ENCODE data around the gene MATN3. TPM values are rescaled to one million over a fixed set of nuclear protein-coding genes. Genes with fewer than 3 reads are reported as not detected.

Gene MATN3
- total and polyA plus RNA-seq, 4 experiments from 2014 or later = not detected

DNA sequence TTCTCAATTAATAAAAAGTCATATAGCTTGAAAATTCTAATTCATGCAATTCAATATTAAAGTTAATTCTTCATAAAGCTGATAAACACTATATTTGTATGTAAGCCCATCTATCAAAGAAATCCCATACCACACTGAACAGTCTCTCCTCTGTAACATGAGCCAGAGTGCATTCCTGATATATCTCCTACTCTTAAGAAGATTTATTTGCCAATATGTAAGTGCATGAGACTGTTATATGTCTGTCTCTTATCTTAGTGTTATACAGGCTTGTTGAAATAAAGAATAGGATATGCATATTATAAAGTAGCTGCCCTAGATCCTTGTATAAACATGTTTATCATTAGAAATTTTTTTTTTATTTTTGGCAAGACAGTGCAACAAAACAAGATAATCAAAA lies 70.3 kb downstream of the MATN3 start:
- Mint-ChIP-seq H3K4me3 (no peak overlapping the region), H3K36me3 (peaks cover 25 to 34% of the 10 kb centered on the region in 2 donors), H3K4me1 (no peaks in the 10 kb centered on the region), H3K27me3 (no peaks in the 10 kb centered on the region), H3K27ac (no peak overlapping the region), H3K9me3 (no peaks in the 10 kb centered on the region)
- H3K4me1 ChIP-seq (ENCODE audit: insufficient read depth, low read length) = no peaks in the 10 kb centered on the region
- ChIA-PET CTCF (ENCODE audit: partially characterized antibody) (interaction anchor here (0.8 kb wide), 1 partner anchor 106 kb away, joined by 3 read pairs; no protein-coding TSS in a partner anchor), POLR2A (ENCODE audit: partially characterized antibody) (no interaction called here)
- intact Hi-C loops (cut with micrococcal nuclease) = no loop called here
- H3K27ac ChIP-seq (ENCODE audit: low read depth, low read length) = no peak overlapping the region
- H3K9me3 ChIP-seq (ENCODE audit: control insufficient read depth in 1 of 2, low read length in 2 of 2) = no peaks in the 10 kb centered on the region
- no peak for DNase-seq
- no peak overlapping the region for H3K4me3 ChIP-seq (ENCODE audit: low read length in 2 of 2)
- H3K36me3 ChIP-seq (ENCODE audit: insufficient read depth, low read length) = peaks cover 4% of the 10 kb centered on the region
- H3K27me3 ChIP-seq (ENCODE audit: insufficient read depth, low read length) = no peaks in the 10 kb centered on the region

Other genes starting within 250 kb of the MATN3 start
- 10 to 100 TPM; 44.4 to 48.7 TPM for gene TTC32, start 110.7 kb downstream of the MATN3 start, total RNA-seq
- gene TTC32, start 110.7 kb downstream of the MATN3 start, polyA plus RNA-seq = 10 to 100 TPM; 24.3 to 34.2 TPM
- 1 to 10 TPM; 5.5 to 5.7 TPM for gene WDR35, start 22.6 kb downstream of the MATN3 start, total RNA-seq
- gene WDR35, start 22.6 kb downstream of the MATN3 start, polyA plus RNA-seq = 1 to 10 TPM; 2.3 to 2.5 TPM
- 10 to 100 TPM; 47.4 to 50.8 TPM for gene LAPTM4A, start 39.0 kb upstream of the MATN3 start, total RNA-seq
- gene LAPTM4A, start 39.0 kb upstream of the MATN3 start, polyA plus RNA-seq = 100 to 1,000 TPM; 101 to 150 TPM
- under 1 TPM in 1 of 2 experiments, not detected in 1; 0.09 TPM for gene SDC1, start 212.5 kb upstream of the MATN3 start, total RNA-seq
- not detected for gene SDC1, start 212.5 kb upstream of the MATN3 start, polyA plus RNA-seq

All from CD4-positive, alpha-beta memory T cell (primary cell).